PC-9 (cell line): ENCODE measurements around the gene NOL6. TPM values are rescaled to one million over a fixed set of nuclear protein-coding genes. Genes with fewer than 3 reads are reported as not detected.

ENCODE experiments used
- BruUV-seq: library from RNA; stranded (reverse); fragments of 400-500 nt; replicated peaks from 2 replicates; lab custom pipeline; 2021; lab: Mats Ljungman, UMichigan
- CTCF ChIA-PET: fragments of 300-600 bp; sonication (Branson Sonifier 250); formaldehyde crosslinking; loops from one replicate; lab custom pipeline; 2022; ENCODE audit warnings: antibody characterized with exemption; lab: Charles Lee
- POLR2A ChIA-PET: fragments of 300-600 bp; sonication (Branson Sonifier 250); formaldehyde crosslinking; loops from one replicate; lab custom pipeline; 2022; ENCODE audit warnings: antibody characterized with exemption; ENCODE audit not compliant: unreplicated experiment; lab: Charles Lee
- DNase-seq, 2 experiments: peaks; one replicate each; pipeline versions ENCODE4 v3.0.0 to v3.0.0-alpha.2; 2015 to 2022; ENCODE audit warnings: mixed read lengths in 1 of 2
- H2AFZ ChIP-seq: fragments of 200-600 bp; sonication (generic); 2 replicates; pipeline ENCODE4 v1.8.1; 2017; ENCODE audit warnings: antibody characterized with exemption
- H3F3A ChIP-seq: fragments of 200-600 bp; sonication (generic); 2 replicates; pipeline ENCODE4 v1.8.1; 2017; ENCODE audit warnings: antibody characterized with exemption, mild to moderate bottlenecking, low read depth; ENCODE audit not compliant: insufficient read depth
- H3K27ac ChIP-seq: fragments of 200-600 bp; sonication (generic); 2 replicates; pipeline ENCODE4 v1.6.1; 2016; ENCODE audit warnings: mixed run types
- H3K27me3 ChIP-seq: fragments of 200-600 bp; sonication (generic); 2 replicates; pipeline ENCODE4 v1.6.1; 2016; ENCODE audit warnings: low read depth, mixed run types; ENCODE audit not compliant: insufficient read depth
- H3K36me3 ChIP-seq: fragments of 200-600 bp; sonication (generic); 2 replicates; pipeline ENCODE4 v1.6.1; 2016; ENCODE audit warnings: low read depth, mixed run types
- H3K4me1 ChIP-seq: fragments of 200-600 bp; sonication (generic); replicated peaks from 2 replicates; pipeline ENCODE4 v1.6.1; 2016; ENCODE audit warnings: mixed run types; ENCODE audit not compliant: insufficient read depth
- H3K4me2 ChIP-seq: fragments of 200-600 bp; sonication (generic); 2 replicates; pipeline ENCODE4 v1.6.1; 2017; ENCODE audit warnings: mixed run types
- H3K4me3 ChIP-seq: fragments of 200-600 bp; sonication (generic); 2 replicates; pipeline ENCODE4 v1.6.1; 2016; ENCODE audit warnings: mixed run types
- H3K79me2 ChIP-seq: fragments of 200-600 bp; sonication (generic); 2 replicates; pipeline ENCODE4 v1.6.1; 2017; ENCODE audit warnings: low read depth, mixed run types
- H3K9me2 ChIP-seq: fragments of 200-600 bp; sonication (generic); 2 replicates; pipeline ENCODE4 v1.8.1; 2017; ENCODE audit warnings: mild to moderate bottlenecking; ENCODE audit not compliant: insufficient read depth
- H3K9me3 ChIP-seq: fragments of 200-600 bp; sonication (generic); 2 replicates; pipeline ENCODE4 v1.8.1; 2016; ENCODE audit warnings: low read depth; ENCODE audit not compliant: insufficient read depth
- H4K20me1 ChIP-seq: fragments of 200-600 bp; sonication (generic); 2 replicates; pipeline ENCODE4 v1.8.1; 2017; ENCODE audit not compliant: insufficient read depth
- EZH2 ChIP-seq: fragments of 200-600 bp; sonication (generic); IDR thresholded peaks from 2 replicates; pipeline ENCODE4 v1.8.0; 2017; ENCODE audit warnings: antibody characterized with exemption, low read depth
- intact Hi-C: fragments of 100-400 bp; cut with micrococcal nuclease; formaldehyde crosslinking; loops from one replicate; pipeline ENCODE4 v1.10.0; 2022; ENCODE audit not compliant: unreplicated experiment
- microRNA-seq: library from miRNA; unstranded; fragments of <30 nt; microRNA quantifications from one replicate; pipeline ENCODE4 v1.2.0, GENCODE V29; 2021; ENCODE audit warnings: borderline number of aligned reads, borderline replicate concordance
- total RNA-seq: library from RNA; stranded (reverse); gene quantifications from 2 replicates; pipeline ENCODE4 v1.2.3, GENCODE V29; 2021
- TF ChIP-seq, protein P1 (sequence below): fragments of 200-600 bp; sonication (generic); conservative IDR thresholded peaks from 2 replicates; pipeline ENCODE4 v1.6.1; 2017; ENCODE audit warnings: mixed run types, antibody characterized with exemption, mild to moderate bottlenecking, moderate library complexity

The NOL6 gene
- total RNA-seq, 1 experiment from 2014 or later = 15.5 TPM

DNA sequence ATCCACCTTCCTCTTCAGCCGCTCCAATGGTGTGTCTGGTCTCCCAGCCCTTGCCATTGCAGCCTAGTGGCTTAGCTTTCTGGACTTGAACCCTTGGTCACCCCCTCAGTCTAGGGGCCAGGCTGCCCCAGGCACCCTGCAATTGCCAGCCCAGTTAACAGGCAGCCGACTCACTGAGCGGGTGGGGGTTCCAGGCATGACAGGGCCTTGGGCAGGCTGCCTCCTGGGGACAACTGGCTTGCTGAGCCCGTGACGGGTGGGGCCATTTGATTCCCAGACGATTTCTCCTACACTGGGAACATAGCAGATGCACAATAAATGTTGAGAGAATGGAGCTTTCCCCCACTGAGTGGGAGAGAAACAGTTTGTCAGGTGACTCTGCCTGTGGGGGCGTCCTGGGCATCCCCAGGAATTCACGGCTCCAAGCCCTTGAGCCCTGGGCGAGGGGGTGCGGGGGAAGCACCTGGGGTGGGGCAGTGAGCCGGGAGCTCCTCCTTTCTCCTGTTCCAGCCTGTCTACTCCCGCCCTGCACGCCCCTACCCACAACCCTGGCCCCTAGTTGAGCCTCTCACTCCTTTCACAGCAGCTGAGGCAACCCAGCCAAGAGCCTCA is 58.7 kb downstream of the NOL6 start:
- no TSS peak for BruUV-seq
- Histone ChIP-seq H3K4me3 (no peak overlapping the region), H3F3A (no peaks in the 10 kb centered on the region), H3K9me3 (no peaks in the 10 kb centered on the region), H3K9me2 (no peaks in the 10 kb centered on the region), H2AFZ (no peak overlapping the region), H3K36me3 (no peaks in the 10 kb centered on the region), H3K27me3 (no peaks in the 10 kb centered on the region), H4K20me1 (no peaks in the 10 kb centered on the region), H3K79me2 (no peaks in the 10 kb centered on the region), H3K27ac (no peak overlapping the region), H3K4me2 (0 out of 2 replicates have a peak overlapping the region, but pooled peaks have one; percentile 13), H3K4me1 (peaks cover 27% of the 10 kb centered on the region)
- TF ChIP-seq, protein P1, sequence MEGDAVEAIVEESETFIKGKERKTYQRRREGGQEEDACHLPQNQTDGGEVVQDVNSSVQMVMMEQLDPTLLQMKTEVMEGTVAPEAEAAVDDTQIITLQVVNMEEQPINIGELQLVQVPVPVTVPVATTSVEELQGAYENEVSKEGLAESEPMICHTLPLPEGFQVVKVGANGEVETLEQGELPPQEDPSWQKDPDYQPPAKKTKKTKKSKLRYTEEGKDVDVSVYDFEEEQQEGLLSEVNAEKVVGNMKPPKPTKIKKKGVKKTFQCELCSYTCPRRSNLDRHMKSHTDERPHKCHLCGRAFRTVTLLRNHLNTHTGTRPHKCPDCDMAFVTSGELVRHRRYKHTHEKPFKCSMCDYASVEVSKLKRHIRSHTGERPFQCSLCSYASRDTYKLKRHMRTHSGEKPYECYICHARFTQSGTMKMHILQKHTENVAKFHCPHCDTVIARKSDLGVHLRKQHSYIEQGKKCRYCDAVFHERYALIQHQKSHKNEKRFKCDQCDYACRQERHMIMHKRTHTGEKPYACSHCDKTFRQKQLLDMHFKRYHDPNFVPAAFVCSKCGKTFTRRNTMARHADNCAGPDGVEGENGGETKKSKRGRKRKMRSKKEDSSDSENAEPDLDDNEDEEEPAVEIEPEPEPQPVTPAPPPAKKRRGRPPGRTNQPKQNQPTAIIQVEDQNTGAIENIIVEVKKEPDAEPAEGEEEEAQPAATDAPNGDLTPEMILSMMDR = no peak
- TF ChIP-seq EZH2 = no peak
- no peak for DNase-seq
- intact Hi-C loops = loop anchor here (5.0 kb wide), 1 partner anchor 37 kb away; no protein-coding TSS in a partner anchor
- CTCF ChIA-PET = interaction anchor here (1.4 to 2.0 kb wide), 3 partner anchors 11 to 52 kb away, joined by 5 to 11 read pairs (median 9); no protein-coding TSS in a partner anchor
- POLR2A ChIA-PET = interaction anchor here (0.7 kb wide), 1 partner anchor 22 kb away, joined by 9 read pairs; no protein-coding TSS in a partner anchor

- H2AFZ ChIP-seq = no peak overlapping the region
- intact Hi-C loops = no loop called here
- no peaks in the 10 kb centered on the region for H3K9me3 ChIP-seq
- H3K79me2 ChIP-seq = no peaks in the 10 kb centered on the region
- H3K9me2 ChIP-seq = no peaks in the 10 kb centered on the region
- H3K27ac ChIP-seq = no peak overlapping the region
- no peak for DNase-seq
- H3K4me2 ChIP-seq = no peak overlapping the region
- H3K27me3 ChIP-seq = no peaks in the 10 kb centered on the region
- no peak for TF ChIP-seq EZH2
- TF ChIP-seq, protein P1 = no peak
- ChIA-PET CTCF (interaction anchor here (2.0 kb wide), 1 partner anchor 53 kb away, joined by 5 read pairs; no protein-coding TSS in a partner anchor), POLR2A (no interaction called here)
- peaks cover 27% of the 10 kb centered on the region for H3K4me1 ChIP-seq
- no peak overlapping the region for H3K4me3 ChIP-seq
- H3K36me3 ChIP-seq = no peaks in the 10 kb centered on the region
- H4K20me1 ChIP-seq = no peaks in the 10 kb centered on the region
- no peaks in the 10 kb centered on the region; the same call in 1 of the 2 replicates for H3F3A ChIP-seq
- no TSS peak for BruUV-seq
Observed at GRCh38 chr9:33414268-33414667, 59.5 kb downstream of the NOL6 start.

Small RNA genes within 50 kb of the gene (microRNA-seq; reads per million reads assigned to microRNA genes)
- gene MIR6851 = not detected

Other genes with a start within 250 kb of the NOL6 start
- not detected in 2 replicates for gene SPINK4, start 233.8 kb downstream of the NOL6 start, total RNA-seq
- 21.9 and 35.5 TPM in 2 replicates for gene BAG1, start 209.2 kb downstream of the NOL6 start, total RNA-seq
- gene CHMP5, start 208.9 kb downstream of the NOL6 start, total RNA-seq = 63.0 and 78.2 TPM in 2 replicates
- gene NFX1, start 183.4 kb downstream of the NOL6 start, total RNA-seq = 14.9 and 15.0 TPM in 2 replicates
- 0.59 TPM in 1 of 2 replicates, not detected in the other for gene AQP7, start 71.4 kb downstream of the NOL6 start, total RNA-seq
- gene AQP3, start 26.3 kb downstream of the NOL6 start, total RNA-seq = 9.9 and 15.3 TPM in 2 replicates
- gene ANKRD18B, start 50.3 kb upstream of the NOL6 start, total RNA-seq = 4.6 and 6.9 TPM in 2 replicates